GM12878 (cell line): ENCODE data around the gene MXI1. TPM values are rescaled to one million over a fixed set of nuclear protein-coding genes. Genes with fewer than 3 reads are reported as not detected.

ENCODE experiments used
- ATAC-seq: fragments of 200-7000 bp; cut with Tn5 transposase; 3 replicates; pipeline ENCODE4 v1.9.1; 2020; ENCODE audit warnings: mild to moderate bottlenecking, moderate library complexity
- BruUV-seq: library from RNA; stranded (reverse); fragments of 400-500 nt; replicated peaks from 2 replicates; lab custom pipeline; 2021; lab: Mats Ljungman, UMichigan
- CTCF ChIA-PET: fragments of 300-600 bp; sonication (Branson Sonifier 250); formaldehyde crosslinking; extraction: SDS; loops from one replicate; lab custom pipeline; 2021; ENCODE audit warnings: inconsistent platforms; lab: Yijun Ruan, JAX
- POLR2A ChIA-PET: fragments of 350-600 bp; formaldehyde crosslinking; extraction: SDS; loops from one replicate; lab custom pipeline; 2021; ENCODE audit warnings: inconsistent platforms; lab: Charles Lee
- RAD21 ChIA-PET: fragments of 300-600 bp; sonication (Branson Sonifier 250); formaldehyde crosslinking; loops from one replicate; lab custom pipeline; 2023; ENCODE audit warnings: antibody characterized with exemption; ENCODE audit not compliant: unreplicated experiment; lab: Charles Lee
- SMC1A ChIA-PET: fragments of 300-600 bp; sonication (Branson Sonifier 250); formaldehyde crosslinking; loops from one replicate; lab custom pipeline; 2023; ENCODE audit not compliant: unreplicated experiment, uncharacterized antibody; lab: Charles Lee
- DNase-seq: peaks from one replicate; pipeline ENCODE4 v3.0.0-alpha.2; 2011; ENCODE audit warnings: low read depth, low spot score
- FAIRE-seq: peaks from 3 replicates; lab custom pipeline; 2011; peaks lifted over from hg19 to GRCh38; lab: Jason Lieb, UNC
- H2AFZ ChIP-seq: 2 replicates; pipeline ENCODE4 v1.6.0; 2011; ENCODE audit warnings: low read depth, low read length, control low read depth; ENCODE audit not compliant: control insufficient read depth
- H3K27ac ChIP-seq: 2 replicates; pipeline ENCODE4 v1.5.1; 2011; ENCODE audit warnings: control low read depth; ENCODE audit not compliant: control insufficient read depth, insufficient read depth
- H3K27me3 ChIP-seq, 2 experiments: replicated peaks in 1 of 2; 2 replicates each; pipeline versions ENCODE4 v1.6.0 to v1.6.1; 2011; ENCODE audit warnings: low read length in 1 of 2; ENCODE audit not compliant: control insufficient read depth in 2 of 2, insufficient read depth in 2 of 2
- H3K36me3 ChIP-seq, 2 experiments: 2 replicates each; pipeline ENCODE4 v1.5.1; 2011; ENCODE audit warnings: low read length in 1 of 2; ENCODE audit not compliant: control insufficient read depth in 2 of 2, insufficient read depth in 2 of 2
- H3K4me1 ChIP-seq: 2 replicates; pipeline ENCODE4 v1.6.1; 2011; ENCODE audit warnings: mild to moderate bottlenecking, low read length, moderate library complexity, mixed read lengths; ENCODE audit not compliant: control insufficient read depth, insufficient read depth
- H3K4me2 ChIP-seq: 2 replicates; pipeline ENCODE4 v1.6.0; 2011; ENCODE audit warnings: control low read depth; ENCODE audit not compliant: control insufficient read depth, insufficient read depth
- H3K4me3 ChIP-seq: fragments of 200-600 bp; sonication (generic); 2 replicates; pipeline ENCODE4 v1.5.1; 2016
- H3K79me2 ChIP-seq: 2 replicates; pipeline ENCODE4 v1.6.0; 2011; ENCODE audit warnings: low read length; ENCODE audit not compliant: control insufficient read depth, insufficient read depth
- H3K9ac ChIP-seq: 2 replicates; pipeline ENCODE4 v1.8.0; 2011; ENCODE audit warnings: low read length, control low read depth, mixed read lengths; ENCODE audit not compliant: control insufficient read depth, insufficient read depth
- H3K9me3 ChIP-seq: replicated peaks from 3 replicates; pipeline ENCODE4 v1.5.1; 2011; ENCODE audit warnings: mild to moderate bottlenecking, low read length; ENCODE audit not compliant: control insufficient read depth, insufficient read depth
- H4K20me1 ChIP-seq: 2 replicates; pipeline ENCODE4 v1.6.0; 2011; ENCODE audit not compliant: control insufficient read depth, insufficient read depth
- CHD1 ChIP-seq: IDR thresholded peaks from 2 replicates; pipeline ENCODE4 v1.6.1; 2012; ENCODE audit warnings: low read depth, low read length, improper control_type of control experiment
- CREB1 ChIP-seq: IDR thresholded peaks from 2 replicates; pipeline ENCODE4 v1.6.1; 2012; ENCODE audit warnings: low read depth, mild to moderate bottlenecking, inconsistent platforms
- ETV6 ChIP-seq, 2 experiments: fragments of 450-650 bp in 1 of 2; IDR thresholded peaks in 1 of 2; conservative IDR thresholded peaks in 1 of 2; 2 replicates each; pipeline ENCODE4 v1.6.1; 2014; ENCODE audit warnings: antibody characterized with exemption in 1 of 2, borderline replicate concordance in 1 of 2, low read depth in 1 of 2, mild to moderate bottlenecking in 1 of 2, moderate library complexity in 1 of 2
- MEF2A ChIP-seq: IDR thresholded peaks from 2 replicates; pipeline ENCODE4 v1.6.1; 2011; ENCODE audit warnings: low read depth, mild to moderate bottlenecking, low read length, moderate library complexity; ENCODE audit not compliant: insufficient read depth
- MTA2 ChIP-seq: fragments of 450-650 bp; IDR thresholded peaks from 2 replicates; pipeline ENCODE4 v1.6.1; 2016; ENCODE audit warnings: low read depth, mild to moderate bottlenecking, moderate library complexity
- NFYB ChIP-seq: IDR thresholded peaks from 2 replicates; pipeline ENCODE4 v1.6.1; 2011; ENCODE audit warnings: low read depth, mild to moderate bottlenecking, low read length, improper control_type of control experiment, moderate library complexity; ENCODE audit not compliant: insufficient read depth
- RUNX3 ChIP-seq: IDR thresholded peaks from 2 replicates; pipeline ENCODE4 v1.6.1; 2012; ENCODE audit warnings: low read length, inconsistent platforms
- SRF ChIP-seq, 2 experiments: IDR thresholded peaks; 2 replicates each; pipeline ENCODE4 v1.6.1; 2011; ENCODE audit warnings: low read depth in 2 of 2, low read length in 2 of 2, mild to moderate bottlenecking in 1 of 2, moderate library complexity in 1 of 2
- WGBS: methylation state at CpG from one replicate; pipeline ENCODE4 v1.1.6; 2016; ENCODE audit warnings: low lambda C conversion rate; ENCODE audit not compliant: insufficient replicate concordance, insufficient coverage; ENCODE audit errors: missing lambda C conversion rate; 5-methylcytosine and 5-hydroxymethylcytosine counted together
- in situ Hi-C: fragments of 300-500 bp; cut with MboI; formaldehyde crosslinking; loops from 9 replicates; pipeline ENCODE4 v1.14.3; 2018; ENCODE audit warnings: mixed read lengths
- intact Hi-C: fragments of 100-400 bp; cut with micrococcal nuclease; formaldehyde crosslinking; loops from one replicate; pipeline ENCODE4 v1.14.2; 2022; ENCODE audit not compliant: unreplicated experiment
- polyA plus RNA-seq, 11 experiments: library from polyadenylated mRNA; depleted of rRNA in 4 of 11; unstranded in 6 of 11; stranded (reverse) in 5 of 11; fragments of >200 nt; fragmentation: Nextera tagmentation in 4 of 11; fragmentation: Illumina TruSeq in 1 of 11; extraction: Ambion mirVana in 4 of 11; extraction: Trizol in 1 of 11; gene quantifications; 1 replicate in 1 of 11; 2 replicates in 10 of 11; pipeline versions ENCODE4 v1.2.1 to v1.2.3, GENCODE V29; 2011 to 2016; ENCODE audit warnings: inconsistent platforms in 2 of 11, missing spikeins in 2 of 11, low read depth in 1 of 11
- total RNA-seq, 4 experiments: library from RNA; depleted of rRNA in 3 of 4; stranded (reverse); fragments of >200 nt in 3 of 4; fragmentation: Illumina TruSeq in 1 of 4; extraction: Trizol in 1 of 4; gene quantifications; 2 replicates each; pipeline versions ENCODE4 v1.2.1 to v1.2.3, GENCODE V29; 2013 to 2021
- TF ChIP-seq, protein P1 (sequence below): IDR thresholded peaks from 2 replicates; pipeline ENCODE4 v1.6.1; 2012; ENCODE audit warnings: low read length, inconsistent platforms
- TF ChIP-seq, protein P2 (sequence below): fragments of 450-650 bp; conservative IDR thresholded peaks from 2 replicates; pipeline ENCODE4 v1.6.1; 2017; ENCODE audit warnings: mild to moderate bottlenecking, moderate library complexity

Gene MXI1
- total and polyA plus RNA-seq, 10 of the 15 experiments (the other 5 are each of a cell fraction or from before 2014, with no cell fraction given): 0.23 to 8.0 (median 0.41) TPM

DNA sequence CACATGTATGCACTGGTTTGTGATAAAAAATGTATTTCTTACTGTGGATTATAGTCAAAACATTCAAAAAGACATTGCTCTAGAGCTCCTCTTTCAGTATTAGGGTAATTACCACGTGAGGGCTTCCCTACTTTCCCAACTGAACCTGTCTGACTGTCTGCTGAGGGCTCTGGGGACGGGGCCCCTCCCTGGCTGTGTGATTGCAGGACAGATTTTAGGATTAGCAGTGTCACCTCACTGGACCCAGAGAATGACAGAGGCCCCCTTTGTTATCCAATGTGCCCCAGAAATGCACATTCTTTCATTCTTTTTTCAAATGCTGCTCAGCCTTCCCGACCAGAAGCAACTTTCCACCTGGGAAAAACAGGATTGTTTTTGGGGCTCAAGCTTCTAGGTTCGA is 43.6 kb upstream of the MXI1 start:
- TF ChIP-seq NFYB (no peak), ETV6 (conservative IDR thresholded peaks at IDR 0.05 in 1 of 2, IDR thresholded peaks at IDR 0.05 in 1 of 2; ENCODE audit: borderline replicate concordance in 1 of 2, low read depth in 1 of 2) (no peak), MEF2A (no peak), MTA2 (no peak), CHD1 (no peak), RUNX3 (no peak), SRF (IDR thresholded peaks at IDR 0.05; ENCODE audit: low read depth in 2 of 2, low read length in 2 of 2) (no peak), CREB1 (no peak)
- TF ChIP-seq, protein P1, sequence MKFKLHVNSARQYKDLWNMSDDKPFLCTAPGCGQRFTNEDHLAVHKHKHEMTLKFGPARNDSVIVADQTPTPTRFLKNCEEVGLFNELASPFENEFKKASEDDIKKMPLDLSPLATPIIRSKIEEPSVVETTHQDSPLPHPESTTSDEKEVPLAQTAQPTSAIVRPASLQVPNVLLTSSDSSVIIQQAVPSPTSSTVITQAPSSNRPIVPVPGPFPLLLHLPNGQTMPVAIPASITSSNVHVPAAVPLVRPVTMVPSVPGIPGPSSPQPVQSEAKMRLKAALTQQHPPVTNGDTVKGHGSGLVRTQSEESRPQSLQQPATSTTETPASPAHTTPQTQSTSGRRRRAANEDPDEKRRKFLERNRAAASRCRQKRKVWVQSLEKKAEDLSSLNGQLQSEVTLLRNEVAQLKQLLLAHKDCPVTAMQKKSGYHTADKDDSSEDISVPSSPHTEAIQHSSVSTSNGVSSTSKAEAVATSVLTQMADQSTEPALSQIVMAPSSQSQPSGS: no peak
- TF ChIP-seq, protein P2, sequence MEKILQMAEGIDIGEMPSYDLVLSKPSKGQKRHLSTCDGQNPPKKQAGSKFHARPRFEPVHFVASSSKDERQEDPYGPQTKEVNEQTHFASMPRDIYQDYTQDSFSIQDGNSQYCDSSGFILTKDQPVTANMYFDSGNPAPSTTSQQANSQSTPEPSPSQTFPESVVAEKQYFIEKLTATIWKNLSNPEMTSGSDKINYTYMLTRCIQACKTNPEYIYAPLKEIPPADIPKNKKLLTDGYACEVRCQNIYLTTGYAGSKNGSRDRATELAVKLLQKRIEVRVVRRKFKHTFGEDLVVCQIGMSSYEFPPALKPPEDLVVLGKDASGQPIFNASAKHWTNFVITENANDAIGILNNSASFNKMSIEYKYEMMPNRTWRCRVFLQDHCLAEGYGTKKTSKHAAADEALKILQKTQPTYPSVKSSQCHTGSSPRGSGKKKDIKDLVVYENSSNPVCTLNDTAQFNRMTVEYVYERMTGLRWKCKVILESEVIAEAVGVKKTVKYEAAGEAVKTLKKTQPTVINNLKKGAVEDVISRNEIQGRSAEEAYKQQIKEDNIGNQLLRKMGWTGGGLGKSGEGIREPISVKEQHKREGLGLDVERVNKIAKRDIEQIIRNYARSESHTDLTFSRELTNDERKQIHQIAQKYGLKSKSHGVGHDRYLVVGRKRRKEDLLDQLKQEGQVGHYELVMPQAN: no peak
- intact Hi-C loops: no loop called here
- Histone ChIP-seq H3K36me3 (no peaks in the 10 kb centered on the region), H3K4me1 (no peaks in the 10 kb centered on the region; the same call in 1 of the 2 replicates), H3K27ac (no peak overlapping the region), H4K20me1 (no peaks in the 10 kb centered on the region), H3K9me3 (no peaks in the 10 kb centered on the region), H3K79me2 (no peaks in the 10 kb centered on the region), H3K4me3 (no peak overlapping the region), H3K27me3 (peaks cover 9 to 15% of the 10 kb centered on the region in 2 experiments), H3K4me2 (no peak overlapping the region), H2AFZ (no peak overlapping the region), H3K9ac (no peak overlapping the region)
- ATAC-seq (no peak), DNase-seq (no peak), FAIRE-seq (no peak)
- SMC1A ChIA-PET: no interaction called here
- BruUV-seq: no TSS peak
- in situ Hi-C loops: no loop called here
- CTCF ChIA-PET: interaction anchor here (1.1 kb wide), 1 partner anchor 21 kb away, joined by 3 read pairs; no protein-coding TSS in a partner anchor
- RAD21 ChIA-PET: no interaction called here
- WGBS: 1% methylated on average over 4 of the region's 4 CpGs
- POLR2A ChIA-PET: no interaction called here
